DMS79 treated with DMSO at 0.1 percent for 48 hours (cell line): ENCODE measurements around the gene CAVIN3.

Source experiments
- DNase-seq: peaks from one replicate; lab custom pipeline; 2025; lab: John Stamatoyannopoulos, UW

Gene CAVIN3

DNA sequence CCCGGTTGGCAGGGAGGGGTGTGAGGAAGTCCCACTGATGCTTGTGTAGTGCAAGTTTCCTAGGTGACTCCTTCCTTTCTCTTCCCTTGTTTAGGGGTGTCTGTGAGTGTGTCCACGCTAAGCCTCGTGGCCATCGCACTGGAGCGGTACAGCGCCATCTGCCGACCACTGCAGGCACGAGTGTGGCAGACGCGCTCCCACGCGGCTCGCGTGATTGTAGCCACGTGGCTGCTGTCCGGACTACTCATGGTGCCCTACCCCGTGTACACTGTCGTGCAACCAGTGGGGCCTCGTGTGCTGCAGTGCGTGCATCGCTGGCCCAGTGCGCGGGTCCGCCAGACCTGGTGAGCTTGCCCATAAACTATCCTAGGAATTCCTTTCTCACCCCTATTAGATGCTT, 50.3 kb downstream of the CAVIN3 start:
- no peak for DNase-seq
